GM12891 (cell line): ENCODE measurements around the gene CENPB.

Source experiments
- PAX5 ChIP-seq: IDR thresholded peaks from 2 replicates; pipeline ENCODE4 v1.6.1; 2011; ENCODE audit warnings: low read length, moderate library complexity, mild to moderate bottlenecking; ENCODE audit not compliant: insufficient read depth, severe bottlenecking
- POLR2A ChIP-seq: IDR thresholded peaks from 2 replicates; pipeline ENCODE4 v1.6.1; 2011; ENCODE audit warnings: low read depth, low read length, control low read depth
- POLR2AphosphoS5 ChIP-seq: IDR thresholded peaks from 2 replicates; pipeline ENCODE4 v1.6.1; 2011; ENCODE audit warnings: low read depth, low read length, control low read depth
- TAF1 ChIP-seq: IDR thresholded peaks from 2 replicates; pipeline ENCODE4 v1.6.1; 2011; ENCODE audit warnings: low read depth, low read length, control low read depth

GRCh38 chr20:3812975-3813847, 26.7 kb upstream of the CENPB start:
- no peak for TF ChIP-seq POLR2A
- no peak for TF ChIP-seq POLR2AphosphoS5
- TF ChIP-seq PAX5, result no peak
- TF ChIP-seq TAF1, result no peak
